KMS-11 (cell line): ENCODE data around the gene ZNF646.

Source experiments
- H2AFZ ChIP-seq: fragments of 200-600 bp; sonication (generic); 2 replicates; pipeline ENCODE4 v1.6.1; 2016; ENCODE audit warnings: antibody characterized with exemption, mixed run types, low read depth
- H3K27ac ChIP-seq: fragments of 200-600 bp; sonication (generic); 2 replicates; pipeline ENCODE4 v1.6.1; 2016; ENCODE audit warnings: mild to moderate bottlenecking, mixed run types
- H3K27me3 ChIP-seq: fragments of 200-600 bp; sonication (generic); 2 replicates; pipeline ENCODE4 v1.6.1; 2017; ENCODE audit warnings: mild to moderate bottlenecking, low read depth, mixed run types, moderate library complexity; ENCODE audit not compliant: insufficient read depth
- H3K36me3 ChIP-seq: fragments of 200-600 bp; sonication (generic); 2 replicates; pipeline ENCODE4 v1.6.1; 2017; ENCODE audit warnings: mild to moderate bottlenecking, mixed run types; ENCODE audit not compliant: insufficient read depth
- H3K4me1 ChIP-seq: fragments of 200-600 bp; sonication (generic); 2 replicates; pipeline ENCODE4 v1.6.1; 2016; ENCODE audit warnings: mild to moderate bottlenecking, low read depth, mixed run types; ENCODE audit not compliant: poor library complexity, severe bottlenecking
- H3K4me2 ChIP-seq: fragments of 200-600 bp; sonication (generic); 2 replicates; pipeline ENCODE4 v1.7.0; 2016; ENCODE audit warnings: mild to moderate bottlenecking, mixed run types
- H3K4me3 ChIP-seq: fragments of 200-600 bp; sonication (generic); IDR thresholded peaks from 2 replicates; pipeline ENCODE4 v1.6.1; 2017; ENCODE audit warnings: low read depth, low read length, mixed read lengths; ENCODE audit not compliant: insufficient read depth
- H3K79me2 ChIP-seq: fragments of 200-600 bp; sonication (generic); 2 replicates; pipeline ENCODE4 v1.6.1; 2016; ENCODE audit warnings: low read depth, mixed run types; ENCODE audit not compliant: insufficient read depth
- H3K9ac ChIP-seq: fragments of 200-600 bp; sonication (generic); 2 replicates; pipeline ENCODE4 v1.6.1; 2016; ENCODE audit warnings: mild to moderate bottlenecking, mixed run types
- H4K20me1 ChIP-seq: fragments of 200-600 bp; sonication (generic); 2 replicates; pipeline ENCODE4 v1.6.1; 2016; ENCODE audit warnings: mild to moderate bottlenecking, mixed run types; ENCODE audit not compliant: insufficient read depth
- TF ChIP-seq, protein P1 (sequence below): fragments of 200-600 bp; sonication (generic); conservative IDR thresholded peaks from 2 replicates; pipeline ENCODE4 v1.6.1; 2017; ENCODE audit warnings: low read depth, mild to moderate bottlenecking, antibody characterized with exemption, low read length, moderate library complexity, mixed read lengths

The ZNF646 gene

DNA sequence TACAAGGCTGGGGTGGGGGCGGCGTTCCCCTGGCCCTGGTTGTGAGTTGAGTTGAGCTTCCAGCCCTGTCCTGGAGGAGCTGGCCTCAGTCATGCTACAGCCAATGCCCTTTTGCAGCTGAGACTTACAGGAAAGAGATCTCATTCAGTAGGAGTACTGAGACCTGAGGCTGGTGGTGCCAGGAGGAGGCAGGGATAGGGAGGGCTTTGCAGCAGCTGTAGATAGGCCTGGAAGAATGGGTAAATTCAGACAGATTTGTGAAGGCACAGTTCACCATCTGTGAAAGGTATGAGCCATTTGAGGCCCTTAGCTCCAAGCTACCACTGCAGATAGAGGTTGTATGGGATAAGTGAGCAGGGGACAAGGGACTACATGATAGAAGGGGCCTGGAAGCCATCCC, 35.2 kb upstream of the ZNF646 start:
- no peak overlapping the region for H2AFZ ChIP-seq
- no peak overlapping the region for H3K4me3 ChIP-seq
- no peaks in the 10 kb centered on the region; the same call in 1 of the 2 replicates for H3K79me2 ChIP-seq
- H3K27ac ChIP-seq = no peak overlapping the region
- H3K36me3 ChIP-seq = no peaks in the 10 kb centered on the region
- TF ChIP-seq, protein P1, sequence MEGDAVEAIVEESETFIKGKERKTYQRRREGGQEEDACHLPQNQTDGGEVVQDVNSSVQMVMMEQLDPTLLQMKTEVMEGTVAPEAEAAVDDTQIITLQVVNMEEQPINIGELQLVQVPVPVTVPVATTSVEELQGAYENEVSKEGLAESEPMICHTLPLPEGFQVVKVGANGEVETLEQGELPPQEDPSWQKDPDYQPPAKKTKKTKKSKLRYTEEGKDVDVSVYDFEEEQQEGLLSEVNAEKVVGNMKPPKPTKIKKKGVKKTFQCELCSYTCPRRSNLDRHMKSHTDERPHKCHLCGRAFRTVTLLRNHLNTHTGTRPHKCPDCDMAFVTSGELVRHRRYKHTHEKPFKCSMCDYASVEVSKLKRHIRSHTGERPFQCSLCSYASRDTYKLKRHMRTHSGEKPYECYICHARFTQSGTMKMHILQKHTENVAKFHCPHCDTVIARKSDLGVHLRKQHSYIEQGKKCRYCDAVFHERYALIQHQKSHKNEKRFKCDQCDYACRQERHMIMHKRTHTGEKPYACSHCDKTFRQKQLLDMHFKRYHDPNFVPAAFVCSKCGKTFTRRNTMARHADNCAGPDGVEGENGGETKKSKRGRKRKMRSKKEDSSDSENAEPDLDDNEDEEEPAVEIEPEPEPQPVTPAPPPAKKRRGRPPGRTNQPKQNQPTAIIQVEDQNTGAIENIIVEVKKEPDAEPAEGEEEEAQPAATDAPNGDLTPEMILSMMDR = no peak
- H4K20me1 ChIP-seq = no peaks in the 10 kb centered on the region
- H3K4me2 ChIP-seq = no peak overlapping the region
- H3K9ac ChIP-seq = no peak overlapping the region
- H3K27me3 ChIP-seq = no peaks in the 10 kb centered on the region
- peaks cover 7% of the 10 kb centered on the region for H3K4me1 ChIP-seq

DNA sequence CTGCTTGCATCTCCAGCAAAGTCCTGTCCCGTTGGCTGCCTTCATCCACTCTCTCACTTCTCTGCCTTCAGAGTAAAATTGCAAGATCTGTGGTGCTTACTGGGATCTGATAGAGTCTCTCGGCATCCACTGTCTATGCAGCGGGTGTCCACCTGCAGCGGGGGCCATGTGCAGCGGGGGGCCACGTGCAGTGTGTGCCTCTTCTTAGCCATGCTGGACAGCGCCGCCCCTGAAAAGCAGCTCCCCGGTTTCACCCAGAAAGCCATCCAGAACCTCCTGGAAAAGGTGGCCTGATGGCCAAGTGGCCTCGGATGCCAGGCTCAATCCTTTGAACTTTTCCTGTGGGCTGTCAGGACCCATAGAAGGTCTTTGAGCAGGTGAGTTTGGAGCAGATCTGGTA, 31.4 kb upstream of the ZNF646 start:
- no peaks in the 10 kb centered on the region for H3K36me3 ChIP-seq
- TF ChIP-seq, protein P1 = no peak

DNA sequence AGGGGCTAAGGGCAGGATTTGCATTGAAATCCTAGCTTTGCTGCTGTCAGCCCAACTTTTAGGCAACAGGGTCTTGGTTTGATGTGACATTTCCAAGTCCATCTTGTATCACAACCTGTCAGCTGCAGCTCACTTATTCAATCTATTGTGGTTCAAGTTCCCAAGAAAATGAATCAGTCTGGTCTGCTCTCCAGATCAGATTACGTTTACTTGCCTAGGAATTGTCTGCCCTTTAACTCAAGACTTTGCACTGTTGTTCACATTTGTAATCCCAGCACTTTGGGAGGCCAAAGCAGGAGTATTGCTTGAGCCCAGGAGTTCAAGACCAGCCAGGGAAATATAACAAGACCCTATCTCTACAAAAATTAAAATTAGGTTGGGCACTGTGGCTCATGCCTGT, 30.9 kb upstream of the ZNF646 start:
- Histone ChIP-seq H2AFZ (no peak overlapping the region), H3K79me2 (no peaks in the 10 kb centered on the region), H3K27me3 (no peaks in the 10 kb centered on the region), H3K27ac (no peak overlapping the region), H3K4me3 (no peak overlapping the region), H3K4me1 (no peaks in the 10 kb centered on the region), H3K9ac (no peak overlapping the region), H3K4me2 (no peak overlapping the region), H4K20me1 (no peaks in the 10 kb centered on the region), H3K36me3 (no peaks in the 10 kb centered on the region)
- TF ChIP-seq, protein P1 = no peak

More for the DNA sequence above, 31.4 kb upstream of the ZNF646 start:
- Histone ChIP-seq H3K27ac (no peak overlapping the region), H2AFZ (no peak overlapping the region), H3K4me2 (no peak overlapping the region), H3K27me3 (no peaks in the 10 kb centered on the region), H3K4me1 (no peaks in the 10 kb centered on the region), H3K9ac (no peak overlapping the region), H4K20me1 (no peaks in the 10 kb centered on the region), H3K4me3 (no peak overlapping the region), H3K79me2 (no peaks in the 10 kb centered on the region)

DNA sequence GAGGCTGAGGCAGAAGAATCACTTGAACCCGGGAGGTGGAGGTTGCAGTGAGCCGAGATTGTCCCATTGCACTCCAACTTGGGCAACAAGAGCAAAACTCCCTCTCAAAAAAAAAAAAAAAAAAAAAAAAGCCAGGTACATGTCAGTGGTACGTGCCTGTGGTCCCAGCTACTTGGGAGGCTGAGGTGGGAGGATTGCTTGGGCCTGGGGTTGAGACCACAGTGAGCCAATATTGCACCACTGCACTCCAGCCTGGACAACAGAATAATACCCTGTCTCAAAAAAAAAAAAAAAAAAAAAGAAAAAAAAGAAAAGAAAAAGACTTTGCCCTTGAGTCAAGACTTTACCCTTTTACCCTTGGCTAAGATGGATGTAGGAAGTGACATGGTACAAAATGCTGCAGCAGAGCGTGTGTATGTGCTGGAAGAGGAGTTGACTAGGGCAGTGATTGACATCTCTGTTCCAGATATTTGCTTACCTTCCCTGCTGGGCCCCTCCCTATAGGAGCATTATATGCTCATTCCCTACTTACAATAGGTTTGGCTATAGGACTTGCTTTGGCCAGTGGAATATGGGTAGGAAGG, 30.2 kb upstream of the ZNF646 start:
- no peaks in the 10 kb centered on the region for H3K4me1 ChIP-seq
- no peak overlapping the region for H3K4me2 ChIP-seq
- H3K79me2 ChIP-seq = no peaks in the 10 kb centered on the region
- no peaks in the 10 kb centered on the region for H3K27me3 ChIP-seq
- no peak overlapping the region for H3K9ac ChIP-seq
- no peak overlapping the region for H3K4me3 ChIP-seq
- no peaks in the 10 kb centered on the region for H3K36me3 ChIP-seq
- H4K20me1 ChIP-seq = no peaks in the 10 kb centered on the region
- no peak overlapping the region for H3K27ac ChIP-seq
- TF ChIP-seq, protein P1 = no peak
- H2AFZ ChIP-seq = no peak overlapping the region
